Measurements from ENCODE around the gene PRKCE.

Gene PRKCE

DNA sequence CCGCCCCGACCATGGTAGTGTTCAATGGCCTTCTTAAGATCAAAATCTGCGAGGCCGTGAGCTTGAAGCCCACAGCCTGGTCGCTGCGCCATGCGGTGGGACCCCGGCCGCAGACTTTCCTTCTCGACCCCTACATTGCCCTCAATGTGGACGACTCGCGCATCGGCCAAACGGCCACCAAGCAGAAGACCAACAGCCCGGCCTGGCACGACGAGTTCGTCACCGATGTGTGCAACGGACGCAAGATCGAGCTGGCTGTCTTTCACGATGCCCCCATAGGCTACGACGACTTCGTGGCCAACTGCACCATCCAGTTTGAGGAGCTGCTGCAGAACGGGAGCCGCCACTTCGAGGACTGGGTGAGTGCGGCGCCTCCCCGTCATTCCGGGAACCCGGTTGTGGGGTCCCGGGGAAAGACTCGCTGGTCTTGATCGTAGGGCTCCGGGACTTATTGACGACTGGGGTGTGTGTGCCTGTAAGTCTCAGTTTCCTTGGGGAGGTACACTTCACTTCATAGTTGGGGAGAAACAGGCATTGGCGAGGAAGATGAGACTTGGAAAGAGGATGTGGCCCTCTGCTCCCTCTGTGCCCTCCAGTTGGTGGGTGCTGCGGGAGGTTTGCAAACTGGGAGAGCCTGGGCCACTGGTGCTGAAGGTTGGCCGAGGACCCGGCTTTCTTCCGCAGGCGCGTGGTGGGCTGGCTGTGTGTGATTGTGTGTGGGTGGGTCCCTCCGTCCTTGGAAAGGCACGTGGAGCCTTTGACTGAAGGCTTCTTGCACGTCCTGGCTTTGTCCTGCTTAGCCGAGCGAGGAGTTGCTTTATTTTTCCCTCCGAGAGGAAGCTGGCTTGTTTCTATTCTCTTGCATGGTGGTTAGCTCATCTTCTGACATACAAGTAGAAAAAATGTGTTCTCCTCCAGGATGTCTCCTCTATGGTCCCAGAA is 886 bp downstream of the PRKCE start:
- TF ChIP-seq, protein P1, sequence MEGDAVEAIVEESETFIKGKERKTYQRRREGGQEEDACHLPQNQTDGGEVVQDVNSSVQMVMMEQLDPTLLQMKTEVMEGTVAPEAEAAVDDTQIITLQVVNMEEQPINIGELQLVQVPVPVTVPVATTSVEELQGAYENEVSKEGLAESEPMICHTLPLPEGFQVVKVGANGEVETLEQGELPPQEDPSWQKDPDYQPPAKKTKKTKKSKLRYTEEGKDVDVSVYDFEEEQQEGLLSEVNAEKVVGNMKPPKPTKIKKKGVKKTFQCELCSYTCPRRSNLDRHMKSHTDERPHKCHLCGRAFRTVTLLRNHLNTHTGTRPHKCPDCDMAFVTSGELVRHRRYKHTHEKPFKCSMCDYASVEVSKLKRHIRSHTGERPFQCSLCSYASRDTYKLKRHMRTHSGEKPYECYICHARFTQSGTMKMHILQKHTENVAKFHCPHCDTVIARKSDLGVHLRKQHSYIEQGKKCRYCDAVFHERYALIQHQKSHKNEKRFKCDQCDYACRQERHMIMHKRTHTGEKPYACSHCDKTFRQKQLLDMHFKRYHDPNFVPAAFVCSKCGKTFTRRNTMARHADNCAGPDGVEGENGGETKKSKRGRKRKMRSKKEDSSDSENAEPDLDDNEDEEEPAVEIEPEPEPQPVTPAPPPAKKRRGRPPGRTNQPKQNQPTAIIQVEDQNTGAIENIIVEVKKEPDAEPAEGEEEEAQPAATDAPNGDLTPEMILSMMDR (IDR thresholded peaks at IDR 0.05; ENCODE audit: low read depth, low read length), result no peak
- no peak for DNase-seq (ENCODE audit: extremely low read depth, low read depth)

- TF ChIP-seq, protein P1 (IDR thresholded peaks at IDR 0.05; ENCODE audit: low read depth, low read length), result no peak
- DNase-seq (ENCODE audit: extremely low read depth, low read depth), result no peak
Measured at GRCh38 chr2:45653122-45653913, 1.8 kb downstream of the PRKCE start.

- TF ChIP-seq, protein P1 (IDR thresholded peaks at IDR 0.05; ENCODE audit: low read depth, low read length), result no peak
- no peak for DNase-seq (ENCODE audit: extremely low read depth, low read depth)
Measured at GRCh38 chr2:45654250-45654649, 2.8 kb downstream of the PRKCE start.

DNA sequence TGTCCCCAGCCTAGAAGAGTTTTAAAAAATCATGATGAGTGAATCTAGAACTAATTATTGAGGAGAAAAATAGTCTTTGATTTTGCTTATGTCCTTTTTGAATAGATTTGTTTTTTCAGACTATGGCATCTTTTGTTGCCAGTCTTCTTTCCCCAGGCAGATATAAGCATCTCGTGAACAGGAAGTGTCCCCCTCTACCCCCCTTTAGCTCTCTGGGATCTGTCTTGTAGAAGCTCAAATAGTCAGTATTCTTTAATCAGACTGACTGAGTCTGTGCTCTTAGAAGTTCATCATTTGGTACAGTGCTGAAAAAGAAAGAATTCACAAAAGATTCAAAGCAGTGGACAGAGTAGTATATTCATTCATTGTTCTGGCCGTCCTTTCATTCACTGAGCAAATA is 10.4 kb downstream of the PRKCE start:
- DNase-seq (ENCODE audit: extremely low read depth, low read depth), result no peak
- TF ChIP-seq, protein P1 (IDR thresholded peaks at IDR 0.05; ENCODE audit: low read depth, low read length), result no peak

- DNase-seq (ENCODE audit: extremely low read depth, low read depth), result no peak
- TF ChIP-seq, protein P1 (IDR thresholded peaks at IDR 0.05; ENCODE audit: low read depth, low read length), result no peak
Measured at GRCh38 chr2:45664635-45665261, 13.3 kb downstream of the PRKCE start.

DNA sequence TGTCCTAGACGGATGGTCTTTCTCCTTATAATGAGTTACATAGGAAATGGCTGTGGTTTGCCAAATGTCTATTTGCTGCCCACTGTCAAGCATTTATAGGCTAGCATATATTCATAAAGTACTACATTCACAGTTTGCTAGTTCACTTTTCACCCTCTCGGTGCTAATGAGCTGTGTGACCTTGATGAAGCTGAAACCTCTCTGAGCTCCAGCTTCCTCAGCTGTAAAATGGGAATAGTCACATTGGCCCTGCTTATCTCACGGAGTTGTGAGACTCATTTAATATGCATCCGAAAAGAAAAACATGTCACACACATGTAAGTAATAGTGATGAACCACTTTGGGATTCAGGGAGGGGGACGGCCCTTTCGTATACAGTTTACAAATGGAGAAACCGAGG is 17.0 kb downstream of the PRKCE start:
- TF ChIP-seq, protein P1 (IDR thresholded peaks at IDR 0.05; ENCODE audit: low read depth, low read length), result no peak
- no peak for DNase-seq (ENCODE audit: extremely low read depth, low read depth)

Data from AG09319 (cell line).